Measurements from ENCODE around the gene CBLC.

DNA sequence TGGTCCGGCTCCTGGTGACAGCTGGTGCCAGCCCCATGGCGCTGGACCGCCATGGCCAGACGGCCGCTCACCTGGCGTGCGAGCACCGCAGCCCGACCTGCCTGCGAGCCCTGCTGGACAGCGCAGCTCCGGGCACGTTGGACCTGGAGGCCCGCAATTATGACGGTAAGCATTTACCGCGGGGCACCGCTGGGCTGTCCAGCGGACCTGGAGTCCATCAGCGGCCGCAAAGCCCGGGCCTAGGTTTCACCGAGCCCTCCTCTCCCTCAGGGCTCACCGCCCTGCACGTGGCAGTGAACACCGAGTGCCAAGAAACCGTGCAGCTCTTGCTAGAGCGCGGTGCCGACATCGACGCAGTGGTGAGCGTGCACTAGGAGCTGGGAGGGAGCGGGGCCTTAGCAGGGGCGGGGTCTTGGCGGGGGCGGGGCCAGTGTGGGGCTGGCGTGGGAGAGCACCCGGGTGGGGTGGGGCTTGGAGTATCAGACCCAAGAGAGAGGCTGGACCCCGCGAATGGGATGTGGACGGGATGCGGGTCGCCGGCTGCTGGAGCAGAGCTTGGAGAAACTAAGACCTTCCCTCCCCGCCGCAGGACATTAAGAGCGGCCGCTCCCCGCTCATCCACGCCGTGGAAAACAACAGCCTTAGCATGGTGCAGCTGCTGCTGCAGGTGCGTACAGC lies 20.5 kb upstream of the CBLC start:
- TF ChIP-seq, protein P1, sequence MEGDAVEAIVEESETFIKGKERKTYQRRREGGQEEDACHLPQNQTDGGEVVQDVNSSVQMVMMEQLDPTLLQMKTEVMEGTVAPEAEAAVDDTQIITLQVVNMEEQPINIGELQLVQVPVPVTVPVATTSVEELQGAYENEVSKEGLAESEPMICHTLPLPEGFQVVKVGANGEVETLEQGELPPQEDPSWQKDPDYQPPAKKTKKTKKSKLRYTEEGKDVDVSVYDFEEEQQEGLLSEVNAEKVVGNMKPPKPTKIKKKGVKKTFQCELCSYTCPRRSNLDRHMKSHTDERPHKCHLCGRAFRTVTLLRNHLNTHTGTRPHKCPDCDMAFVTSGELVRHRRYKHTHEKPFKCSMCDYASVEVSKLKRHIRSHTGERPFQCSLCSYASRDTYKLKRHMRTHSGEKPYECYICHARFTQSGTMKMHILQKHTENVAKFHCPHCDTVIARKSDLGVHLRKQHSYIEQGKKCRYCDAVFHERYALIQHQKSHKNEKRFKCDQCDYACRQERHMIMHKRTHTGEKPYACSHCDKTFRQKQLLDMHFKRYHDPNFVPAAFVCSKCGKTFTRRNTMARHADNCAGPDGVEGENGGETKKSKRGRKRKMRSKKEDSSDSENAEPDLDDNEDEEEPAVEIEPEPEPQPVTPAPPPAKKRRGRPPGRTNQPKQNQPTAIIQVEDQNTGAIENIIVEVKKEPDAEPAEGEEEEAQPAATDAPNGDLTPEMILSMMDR (optimal IDR thresholded peaks at IDR 0.05 in 1 of 3, IDR thresholded peaks at IDR 0.05 in 1 of 3, conservative IDR thresholded peaks at IDR 0.05 in 1 of 3; ENCODE audit: extremely low read depth in 1 of 3, insufficient read depth in 2 of 3, low read length in 3 of 3): no peak
- TF ChIP-seq EZH2 (IDR thresholded peaks at IDR 0.05; ENCODE audit: low read length): no peak

Data from keratinocyte (primary cell).